GM18520 (cell line): Measurements from ENCODE around the gene DMD.
A peak's percentile ranks its signal among the peaks of the same experiment; 100 is the strongest.
"Not testable (repeated sequence)": the region's sequence is repeated elsewhere in the genome, so short reads cannot be mapped to it uniquely, and the experiment has no call there.

Source experiments
- ATAC-seq: cut with Tn5 transposase; IDR thresholded peaks from one replicate; pipeline ENCODE4 v1.9.1; 2021; ENCODE audit not compliant: unreplicated experiment

DMD gene

DNA sequence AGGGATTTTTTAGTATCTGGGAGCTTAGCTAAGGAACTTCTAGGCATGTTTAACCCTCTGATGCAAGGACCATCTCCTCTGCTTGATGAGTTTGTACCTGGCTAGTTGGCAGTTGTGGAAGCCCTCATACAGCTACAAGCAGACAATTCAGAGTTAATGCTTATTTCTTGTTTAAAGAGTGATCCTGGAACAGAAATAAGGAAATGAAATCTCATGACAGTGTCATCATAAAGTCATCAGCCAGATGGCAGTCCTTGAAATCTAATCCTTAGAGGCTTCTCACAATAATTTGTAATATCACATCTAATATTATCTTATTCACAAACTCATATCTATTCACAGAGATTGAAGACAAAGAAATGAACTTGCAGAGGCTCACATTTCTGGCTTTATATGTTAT is 1557.9 kb downstream of the DMD start:
- no peak for ATAC-seq

DNA sequence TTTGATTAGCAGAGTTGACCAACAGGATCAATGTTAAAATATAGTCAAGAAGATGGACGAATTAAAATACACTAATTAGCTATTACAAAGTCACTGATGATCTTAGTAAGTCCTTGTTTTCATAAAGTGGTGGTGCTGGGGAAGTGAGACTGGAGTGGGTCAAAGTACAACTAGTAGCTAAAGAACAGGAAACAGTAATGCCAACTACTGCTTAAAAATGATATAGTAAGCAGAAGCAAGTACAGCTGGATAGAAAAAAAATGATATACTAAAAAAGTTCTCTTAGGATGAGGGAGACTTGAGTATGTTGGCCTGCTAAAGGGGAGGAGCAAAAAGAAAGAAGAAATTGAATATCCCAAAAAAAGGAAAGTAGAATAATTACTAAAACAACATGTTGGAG is 1558.7 kb downstream of the DMD start:
- ATAC-seq = no peak

DNA sequence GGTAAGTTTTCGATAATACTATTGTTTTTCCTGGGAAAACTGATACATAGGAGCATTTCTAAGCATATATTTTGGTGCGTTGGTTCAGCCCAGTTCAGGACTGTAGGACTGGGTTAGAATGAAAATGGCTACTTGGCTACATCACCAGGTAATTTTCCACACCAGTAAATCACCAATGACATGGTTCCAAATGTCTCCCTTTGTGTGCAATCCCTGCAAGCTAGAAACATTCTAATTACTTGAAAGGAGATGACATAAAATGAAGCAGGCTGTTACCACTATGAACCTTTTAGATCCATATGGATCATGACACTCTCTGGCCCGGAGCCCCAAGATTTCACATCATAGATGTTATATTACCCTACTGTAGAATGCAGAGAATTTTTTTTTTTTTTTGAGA is 1562.1 kb downstream of the DMD start:
- ATAC-seq = no peak

DNA sequence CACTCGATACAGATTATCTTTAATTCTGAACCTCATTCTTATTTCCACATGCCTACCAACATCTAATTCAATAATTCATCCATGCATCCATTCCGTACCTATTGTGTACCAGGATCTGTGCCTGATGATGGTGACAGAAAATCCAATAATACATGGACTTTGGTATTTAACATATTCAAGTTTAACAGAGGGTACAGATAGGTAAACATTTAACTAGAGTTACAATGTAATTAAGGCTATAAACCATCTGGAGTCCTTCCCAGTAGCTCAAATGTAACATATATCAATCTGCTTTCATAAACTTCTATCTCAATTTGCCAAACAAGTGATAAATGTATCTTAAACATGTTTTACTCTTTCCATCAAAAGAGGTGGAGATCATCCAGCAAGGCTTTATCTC is 1578.0 kb downstream of the DMD start:
- ATAC-seq = no peak

DNA sequence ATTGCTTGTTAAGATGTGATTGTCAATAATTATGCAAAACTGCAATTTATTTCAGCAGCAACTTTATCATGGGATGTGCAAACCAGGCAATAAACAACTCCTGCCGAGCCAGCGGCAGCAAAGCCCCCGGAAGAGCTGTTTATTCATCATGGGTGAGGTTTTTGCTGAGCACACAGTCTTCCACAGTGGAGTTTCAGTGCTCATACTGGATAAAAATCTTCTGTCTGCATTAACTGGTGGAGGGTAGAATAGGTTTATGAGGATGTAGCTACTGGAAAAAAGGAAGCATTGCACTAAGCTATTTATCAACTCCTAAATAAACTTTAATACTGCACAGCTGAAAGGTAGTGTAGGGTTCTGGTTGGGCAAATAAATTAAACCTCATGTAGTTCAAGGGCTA is 1582.2 kb downstream of the DMD start:
- no peak for ATAC-seq

DNA sequence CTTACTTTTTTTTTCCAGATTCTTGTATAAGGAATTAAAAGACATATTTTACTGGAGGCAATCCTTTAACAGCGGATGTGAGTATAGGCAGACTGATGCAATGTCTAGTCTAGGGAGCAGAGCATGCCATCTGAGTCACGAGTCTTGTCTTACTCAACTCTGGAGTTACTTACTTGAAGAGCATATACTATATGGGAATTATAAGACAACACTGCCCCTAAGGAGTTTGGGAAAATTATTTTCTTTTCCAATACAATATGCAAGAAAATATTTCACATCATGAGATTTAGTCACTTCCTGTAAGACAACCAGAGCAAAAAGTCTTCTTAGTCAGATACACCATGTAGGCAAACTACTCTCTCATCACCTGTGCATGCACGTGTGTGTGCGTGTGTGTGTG is 1602.2 kb downstream of the DMD start:
- ATAC-seq = no peak

DNA sequence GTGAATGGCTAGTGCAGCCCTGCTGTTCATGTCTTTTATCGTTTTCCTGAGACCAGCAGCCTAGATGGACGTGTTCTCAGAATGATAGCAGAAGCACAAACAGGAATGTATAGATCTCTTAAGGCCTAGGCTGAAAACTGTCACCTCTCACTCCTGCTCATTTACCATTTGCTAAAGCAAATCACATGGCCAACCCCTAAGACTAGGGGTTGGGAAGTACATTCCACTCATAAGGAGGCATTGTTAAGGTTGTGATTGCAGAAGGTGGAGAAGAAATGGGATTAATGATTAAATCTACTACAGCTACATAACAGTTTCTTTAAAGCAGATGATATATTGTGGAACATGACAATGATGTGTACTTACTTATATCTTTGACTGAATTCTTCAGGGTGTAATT is 1602.7 kb downstream of the DMD start:
- ATAC-seq = no peak

DNA sequence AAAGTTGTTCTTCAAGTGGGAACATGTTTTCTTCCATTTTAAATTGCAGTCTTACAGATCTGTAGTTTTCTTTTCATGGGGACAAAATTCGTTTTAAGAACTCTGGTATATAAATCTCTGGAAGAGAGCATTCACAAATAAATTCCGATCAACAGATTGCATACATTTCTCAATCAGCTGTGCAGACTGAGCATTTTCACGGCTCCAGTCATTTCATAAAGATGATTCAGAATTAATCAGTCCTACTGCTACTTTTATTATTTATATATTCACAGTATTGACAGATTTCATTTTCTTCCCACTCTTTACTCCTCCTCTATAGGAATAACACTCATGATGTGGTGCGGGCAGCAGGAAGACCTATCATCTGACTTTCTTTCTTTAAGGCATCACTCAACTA is 1604.6 kb downstream of the DMD start:
- ATAC-seq = no peak

DNA sequence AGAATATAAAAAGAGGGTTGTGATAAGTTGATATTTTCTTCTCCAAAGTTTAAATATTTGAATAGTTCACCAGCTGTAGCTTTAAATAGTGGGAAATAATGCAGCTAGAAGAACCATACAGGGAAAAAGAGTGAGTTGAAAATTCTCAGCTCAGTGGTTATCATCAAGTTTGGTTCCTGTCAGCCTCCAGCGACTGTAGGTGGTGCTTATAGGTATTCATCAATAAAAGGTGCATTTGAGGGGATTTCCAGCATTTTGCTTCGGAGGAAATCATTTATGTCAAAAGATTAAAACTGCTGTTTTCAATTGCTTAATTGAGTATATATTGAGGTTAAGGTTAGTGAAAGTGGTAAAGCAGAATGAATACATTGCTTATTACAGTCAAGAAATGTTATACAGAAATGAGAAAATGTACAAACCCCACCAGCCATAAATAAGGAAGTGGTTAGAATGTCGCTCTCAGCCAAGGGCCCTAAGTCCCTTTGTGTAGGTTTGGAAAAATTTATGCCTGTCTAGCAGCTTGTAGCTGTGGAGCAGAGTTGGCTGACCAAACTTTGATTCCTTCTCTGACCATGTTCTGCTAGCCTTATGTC is 1606.6 kb downstream of the DMD start:
- peak; percentile 85 for ATAC-seq

DNA sequence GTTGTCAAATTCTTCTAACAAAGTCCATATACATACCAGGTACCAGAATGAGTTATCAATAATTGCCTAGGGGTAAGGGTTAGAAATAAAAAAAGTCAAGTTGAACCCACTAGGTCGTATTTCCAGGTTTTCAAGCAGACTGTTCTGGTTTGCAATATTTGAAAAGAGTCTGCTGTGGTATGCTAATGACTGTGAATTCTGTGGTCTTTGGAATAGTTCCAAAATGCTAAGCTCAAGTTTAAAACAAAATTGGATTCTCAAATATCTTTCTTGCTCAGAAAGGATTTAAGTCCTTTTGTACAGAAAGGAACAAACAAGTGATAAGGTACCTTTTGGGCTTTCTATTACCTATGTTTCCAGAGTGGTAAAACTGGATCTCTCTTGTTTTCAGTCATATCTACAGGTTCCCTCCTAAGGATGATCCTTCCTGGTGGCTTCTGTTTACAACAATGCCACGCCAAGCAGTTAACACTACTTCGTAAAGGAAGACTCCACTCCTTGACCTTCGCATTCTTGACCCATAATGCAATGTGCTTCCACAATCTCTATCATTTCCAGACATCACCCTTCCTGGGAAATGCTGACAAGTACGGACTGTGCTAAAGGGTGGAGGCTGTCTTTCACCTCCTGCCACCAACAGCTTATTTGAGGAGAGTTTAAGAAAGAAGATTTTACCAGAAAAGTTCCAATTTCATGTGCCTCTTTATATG is 1607.8 kb downstream of the DMD start:
- no peak for ATAC-seq

DNA sequence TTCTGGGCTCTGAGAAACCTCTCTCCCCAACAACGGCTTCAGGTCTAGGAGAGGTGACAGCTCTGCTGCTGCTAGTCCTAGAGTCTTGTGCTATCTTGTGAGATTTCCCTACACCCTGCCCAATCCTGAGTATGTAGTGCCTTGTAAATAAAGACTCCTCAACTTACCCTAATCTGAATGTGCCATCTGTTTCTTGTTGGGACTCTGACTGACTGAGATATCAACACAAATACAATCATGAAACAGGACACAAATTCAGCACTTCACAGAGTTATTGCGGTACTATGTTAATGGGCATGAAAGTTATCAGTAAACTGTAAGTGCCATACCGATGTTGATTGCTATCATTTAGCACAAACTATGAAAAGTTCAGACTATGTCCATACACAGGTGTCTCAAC is 1610.5 kb downstream of the DMD start:
- no peak for ATAC-seq

DNA sequence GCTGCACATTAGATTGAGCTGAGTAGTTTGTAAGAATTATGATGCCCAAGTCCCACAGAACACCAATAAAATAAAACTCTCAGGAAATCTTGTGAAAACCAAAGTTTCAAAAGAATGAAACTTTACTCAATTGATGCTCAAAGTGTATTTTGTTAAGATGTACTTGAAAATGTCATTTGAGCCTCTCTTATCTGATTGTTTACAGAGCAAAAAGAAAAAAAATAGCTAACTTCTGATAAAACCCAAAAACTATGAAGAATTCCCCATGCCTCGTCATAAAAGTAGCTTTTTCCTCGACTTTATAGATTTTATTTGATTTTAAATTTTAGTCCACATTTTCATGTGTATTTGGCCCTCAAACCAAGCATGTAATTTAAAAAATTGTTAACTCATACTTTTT is 1618.0 kb downstream of the DMD start:
- no peak for ATAC-seq

DNA sequence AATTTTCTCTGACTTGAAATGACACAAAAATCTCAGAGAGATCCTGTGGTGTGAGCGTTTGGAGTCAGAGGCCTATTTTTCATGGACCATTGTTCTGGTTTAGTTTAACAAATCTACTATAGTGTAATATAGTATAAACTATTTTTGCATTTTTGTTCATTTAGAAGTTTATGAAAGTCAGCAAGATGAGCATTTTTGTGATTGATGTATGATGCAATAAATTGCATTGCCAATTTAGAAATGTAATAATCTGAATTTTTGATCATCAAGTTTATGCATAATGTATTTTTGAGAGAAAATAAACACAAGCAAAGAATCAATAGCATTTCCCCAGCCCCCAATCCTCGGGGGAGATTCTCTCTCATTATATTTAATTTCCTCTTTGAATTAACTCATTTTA is 1620.0 kb downstream of the DMD start:
- no peak for ATAC-seq

DNA sequence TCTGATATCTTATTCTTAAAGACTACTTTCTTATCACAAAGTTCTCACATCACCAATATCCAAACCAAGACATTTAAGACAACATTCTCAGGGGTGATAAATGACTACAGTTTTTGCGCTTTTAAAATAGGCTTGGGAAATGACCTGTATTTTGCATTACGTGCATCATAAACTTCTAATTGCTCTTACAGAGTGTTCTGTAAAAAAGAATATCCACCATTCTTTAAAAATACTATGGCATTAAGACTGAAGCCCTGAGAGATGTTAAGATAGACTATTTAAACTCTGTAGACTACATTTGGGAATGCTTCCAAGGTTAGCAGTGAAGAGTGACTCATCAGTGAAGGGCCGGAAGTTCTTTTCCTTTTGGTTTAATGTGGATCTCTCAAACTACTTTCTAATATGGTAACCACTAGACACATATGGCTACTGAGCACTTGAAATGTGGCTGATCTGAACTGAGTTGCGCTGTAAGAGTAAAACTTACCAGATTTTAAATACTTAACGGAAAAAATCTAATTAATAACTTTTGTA is 1620.7 kb downstream of the DMD start:
- ATAC-seq = no peak

DNA sequence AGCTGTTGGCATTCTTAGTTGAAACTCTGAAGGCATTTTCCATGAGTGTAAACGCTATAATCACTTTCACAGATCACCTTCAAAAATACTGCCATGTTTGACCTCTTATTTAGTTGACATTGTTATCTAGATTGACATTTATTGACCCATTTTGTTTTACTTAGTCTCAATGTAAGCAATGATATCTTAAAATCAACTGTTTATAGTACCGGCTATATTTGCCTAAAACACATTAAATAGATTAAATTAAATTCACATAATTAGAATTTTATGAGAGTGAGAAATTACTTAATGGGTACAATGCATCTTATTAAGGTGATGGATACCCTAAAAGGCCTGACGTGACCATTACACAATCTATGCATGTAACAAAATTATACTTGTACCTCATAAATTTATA is 1621.8 kb downstream of the DMD start:
- no peak for ATAC-seq

DNA sequence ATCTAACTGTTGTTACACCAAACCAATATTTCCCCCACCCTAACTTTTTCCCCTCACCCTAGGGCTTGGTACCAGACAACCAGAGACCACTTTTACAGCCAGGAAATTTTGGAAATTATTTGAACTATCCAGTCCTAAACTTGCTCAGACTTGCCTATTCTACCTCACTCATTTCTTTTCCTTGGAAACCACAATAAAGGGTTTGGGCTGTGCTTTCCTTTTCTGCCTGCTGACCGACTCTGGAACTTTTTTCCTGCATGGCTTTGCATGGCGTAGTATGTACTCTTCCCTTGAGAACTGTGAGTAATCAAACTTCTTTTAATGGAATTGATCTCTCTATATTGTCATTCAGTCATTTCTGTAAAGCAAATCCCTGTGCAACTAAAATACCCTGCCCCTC is 1623.0 kb downstream of the DMD start:
- no peak for ATAC-seq

DNA sequence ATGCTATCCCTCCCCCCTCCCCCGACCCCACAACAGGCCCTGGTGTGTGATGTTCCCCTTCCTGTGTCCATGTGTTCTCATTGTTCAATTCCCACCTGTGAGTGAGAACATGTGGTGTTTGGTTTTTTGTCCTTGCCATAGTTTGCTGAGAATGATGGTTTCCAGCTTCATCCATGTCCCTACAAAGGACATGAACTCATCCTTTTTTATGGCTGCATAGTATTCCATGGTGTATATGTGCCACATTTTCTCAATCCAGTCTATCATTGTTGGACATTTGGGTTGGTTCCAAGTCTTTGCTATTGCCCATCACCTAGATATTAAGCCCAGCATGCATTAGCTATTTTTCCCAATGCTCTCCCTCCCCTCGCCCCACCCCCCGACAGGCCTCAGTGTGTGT is 1627.5 kb downstream of the DMD start:
- ATAC-seq = not testable (repeated sequence)

DNA sequence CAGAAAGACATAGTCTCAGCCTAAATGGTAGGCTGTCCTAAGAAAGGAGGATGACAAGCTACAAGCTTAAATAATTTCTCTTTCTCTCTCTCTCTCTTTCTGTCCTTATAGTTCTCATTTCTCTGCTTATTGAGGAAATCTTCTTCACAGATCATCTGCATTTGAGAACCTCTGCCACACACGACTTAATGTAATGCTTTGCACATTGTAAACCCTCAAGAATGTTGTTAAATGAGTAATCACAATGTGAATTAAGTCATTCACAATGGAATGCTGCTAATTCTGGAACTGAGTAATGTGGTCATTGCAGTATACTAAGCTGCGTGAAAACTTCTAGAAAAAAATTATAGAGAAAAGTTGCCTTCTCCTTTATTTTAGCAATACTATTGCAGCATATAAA is 1630.6 kb downstream of the DMD start:
- no peak for ATAC-seq

DNA sequence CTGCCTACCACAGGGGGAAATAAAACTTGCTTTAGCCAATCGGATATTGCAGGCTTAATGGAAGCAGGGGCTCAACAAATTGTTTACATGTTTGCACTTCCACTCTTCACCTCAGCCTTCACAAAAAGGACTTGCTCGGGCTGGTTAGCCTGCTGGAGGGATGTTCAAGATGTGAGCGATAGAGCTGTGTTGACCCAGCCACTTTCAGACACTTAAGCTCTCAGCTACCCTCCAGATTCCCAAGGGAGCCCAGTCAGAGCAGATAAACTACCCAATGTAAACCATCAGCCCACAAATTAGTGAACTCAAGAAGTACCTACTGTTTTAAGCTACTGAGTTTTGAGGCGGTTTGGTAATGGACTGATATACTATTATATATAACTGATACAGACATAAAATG is 1631.1 kb downstream of the DMD start:
- ATAC-seq = no peak

DNA sequence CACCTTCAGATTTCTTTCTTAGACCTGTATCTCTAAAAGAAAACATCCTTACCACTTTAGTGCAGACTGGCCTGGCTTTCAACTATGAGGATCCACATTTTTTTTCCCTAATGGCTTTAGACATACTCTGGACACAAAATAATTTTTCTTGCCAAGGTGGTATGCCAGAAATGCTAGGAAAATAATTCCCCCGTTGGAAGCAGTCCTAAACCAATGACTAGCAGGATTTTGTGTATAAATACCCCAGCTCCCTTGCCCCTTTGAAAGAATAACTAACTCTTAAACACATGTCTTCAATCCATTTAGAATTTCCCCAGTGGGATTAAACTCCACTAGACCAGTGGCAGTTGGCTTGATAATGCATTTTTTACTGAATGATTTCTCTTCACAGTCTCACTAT is 1639.0 kb downstream of the DMD start:
- no peak for ATAC-seq

DNA sequence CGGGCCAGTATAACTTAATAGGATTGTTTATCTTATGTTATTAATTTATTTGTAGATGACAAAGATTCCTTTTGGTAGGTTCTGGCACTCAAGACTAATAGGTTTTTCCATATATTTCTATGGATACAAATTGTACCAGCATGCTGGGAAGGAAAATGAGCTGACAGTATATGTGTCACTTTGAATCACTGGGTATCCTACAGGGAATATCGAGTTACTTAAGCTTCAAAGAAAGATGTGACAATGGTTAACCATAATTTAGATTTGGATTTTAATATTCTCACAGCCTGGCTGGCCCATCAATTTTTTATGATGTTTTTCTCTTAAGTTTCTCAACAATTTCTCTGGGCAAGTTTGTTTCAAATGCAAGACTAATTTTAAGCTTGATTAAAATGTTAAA is 1640.7 kb downstream of the DMD start:
- no peak for ATAC-seq

DNA sequence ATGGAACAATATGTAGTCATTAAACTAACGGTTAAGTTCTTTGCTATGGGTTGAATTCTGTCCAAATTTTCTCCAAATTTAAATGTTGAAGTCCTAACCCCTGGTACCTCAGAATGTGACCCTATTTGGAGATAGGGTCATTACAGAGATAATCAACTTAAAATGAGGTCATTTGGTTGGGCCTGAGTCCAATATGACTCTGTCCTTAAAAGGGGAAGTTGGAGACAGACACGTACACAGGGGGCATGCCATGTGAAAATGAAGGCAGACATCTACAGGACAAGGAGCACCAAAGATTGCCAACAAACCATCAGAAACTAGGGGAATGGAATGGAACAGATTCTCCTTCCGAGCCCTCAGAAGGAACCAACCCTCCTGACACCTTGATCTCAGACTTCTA is 1647.6 kb downstream of the DMD start:
- ATAC-seq = no peak

DNA sequence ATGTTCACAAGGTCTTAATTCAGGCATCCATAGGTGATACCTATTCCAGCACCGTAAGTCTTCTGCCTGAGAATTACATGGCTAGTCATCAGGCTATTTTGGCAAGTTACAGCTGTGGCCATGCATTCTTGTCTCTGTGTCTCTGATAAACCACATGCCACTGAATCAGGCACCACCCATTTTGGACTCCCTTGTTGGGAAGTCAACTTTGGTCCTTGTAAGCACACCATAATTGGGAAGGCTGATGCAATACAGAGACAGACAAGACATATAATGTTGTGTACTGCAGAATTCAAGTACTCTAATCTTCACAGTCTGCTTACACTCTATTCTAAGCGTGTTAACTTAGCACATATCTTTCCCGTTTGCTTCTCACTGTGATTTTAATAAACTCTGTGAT is 1655.8 kb downstream of the DMD start:
- ATAC-seq = no peak
